Mesenchymal stem cell (in vitro differentiated cells and primary cell): ENCODE measurements around the gene CTDNEP1.

Experiments used
- DNase-seq: peaks from one replicate; pipeline ENCODE4 v3.0.0-alpha.2; 2013
- H2AFZ ChIP-seq: one replicate; pipeline ENCODE4 v1.6.1; 2013; ENCODE audit warnings: low read depth, mild to moderate bottlenecking, control low read depth, inconsistent platforms, low read length, moderate library complexity
- H2AK5ac ChIP-seq: 2 replicates; pipeline ENCODE4 v1.6.1; 2013; ENCODE audit warnings: low read length, moderate library complexity, mild to moderate bottlenecking, inconsistent platforms; ENCODE audit not compliant: severe bottlenecking
- H2BK120ac ChIP-seq: one replicate; pipeline ENCODE4 v1.6.1; 2013; ENCODE audit warnings: low read depth, mild to moderate bottlenecking, inconsistent platforms, low read length, moderate library complexity
- H2BK12ac ChIP-seq, 2 experiments: one replicate each; pipeline ENCODE4 v1.6.1; 2013; ENCODE audit warnings: inconsistent platforms in 2 of 2, low read length in 2 of 2, mild to moderate bottlenecking in 2 of 2, moderate library complexity in 2 of 2, control low read depth in 1 of 2
- H2BK15ac ChIP-seq: one replicate; pipeline ENCODE4 v1.6.1; 2013; ENCODE audit warnings: mild to moderate bottlenecking, low read depth, inconsistent platforms; ENCODE audit not compliant: poor library complexity, severe bottlenecking
- H2BK5ac ChIP-seq: 2 replicates; pipeline ENCODE4 v1.6.1; 2013; ENCODE audit warnings: low read depth, mild to moderate bottlenecking, low read length, control low read depth, inconsistent platforms; ENCODE audit not compliant: poor library complexity, severe bottlenecking
- H3K14ac ChIP-seq, 2 experiments: one replicate each; pipeline ENCODE4 v1.6.1; 2013; ENCODE audit warnings: inconsistent platforms in 2 of 2, low read length in 2 of 2, control low read depth in 1 of 2, mild to moderate bottlenecking in 1 of 2, moderate library complexity in 1 of 2
- H3K18ac ChIP-seq, 2 experiments: one replicate each; pipeline ENCODE4 v1.6.1; 2013; ENCODE audit warnings: inconsistent platforms in 2 of 2, low read length in 2 of 2, control low read depth in 1 of 2, low read depth in 1 of 2, mild to moderate bottlenecking in 1 of 2
- H3K23ac ChIP-seq, 2 experiments: one replicate each; pipeline ENCODE4 v1.6.1; 2013; ENCODE audit warnings: inconsistent platforms in 2 of 2, low read length in 2 of 2, mild to moderate bottlenecking in 2 of 2, moderate library complexity in 2 of 2, control low read depth in 1 of 2
- H3K27ac ChIP-seq: 2 replicates; pipeline ENCODE4 v1.5.1; 2013; ENCODE audit warnings: mild to moderate bottlenecking, moderate library complexity, low read length, control low read depth, inconsistent platforms; ENCODE audit not compliant: poor library complexity, severe bottlenecking
- H3K27me3 ChIP-seq, 2 experiments: 2 replicates each; pipeline versions ENCODE4 v1.6.1 to v1.7.0; 2013; ENCODE audit warnings: low read length in 2 of 2, mild to moderate bottlenecking in 2 of 2, moderate library complexity in 2 of 2, control low read depth in 1 of 2, inconsistent platforms in 1 of 2; ENCODE audit not compliant: control insufficient read depth in 1 of 2, insufficient read depth in 1 of 2
- H3K36me3 ChIP-seq, 2 experiments: 2 replicates each; pipeline versions ENCODE4 v1.6.1 to v1.7.0; 2013; ENCODE audit warnings: low read length in 2 of 2, control low read depth in 1 of 2, inconsistent platforms in 1 of 2, low read depth in 1 of 2, mild to moderate bottlenecking in 1 of 2; ENCODE audit not compliant: insufficient read depth in 2 of 2, control insufficient read depth in 1 of 2
- H3K4ac ChIP-seq, 2 experiments: one replicate each; pipeline ENCODE4 v1.6.1; 2013; ENCODE audit warnings: inconsistent platforms in 2 of 2, low read length in 2 of 2, mild to moderate bottlenecking in 2 of 2, moderate library complexity in 2 of 2, control low read depth in 1 of 2, low read depth in 1 of 2
- H3K4me1 ChIP-seq: 2 replicates; pipeline ENCODE4 v1.6.1; 2013; ENCODE audit warnings: low read depth, low read length, control low read depth; ENCODE audit not compliant: control insufficient read depth, insufficient read depth
- H3K4me2 ChIP-seq: 2 replicates; pipeline ENCODE4 v1.6.1; 2013; ENCODE audit warnings: low read length, mild to moderate bottlenecking, inconsistent platforms; ENCODE audit not compliant: poor library complexity, severe bottlenecking
- H3K4me3 ChIP-seq, 2 experiments: 2 replicates each; pipeline versions ENCODE4 v1.5.1 to v1.7.0; 2013; ENCODE audit warnings: low read length in 2 of 2, mild to moderate bottlenecking in 2 of 2, control low read depth in 1 of 2, low read depth in 1 of 2; ENCODE audit not compliant: insufficient read depth in 1 of 2
- H3K79me1 ChIP-seq: replicated peaks from 2 replicates; pipeline ENCODE4 v1.6.1; 2013; ENCODE audit warnings: mild to moderate bottlenecking, control low read depth, low read length, inconsistent platforms; ENCODE audit not compliant: poor library complexity, severe bottlenecking
- H3K9ac ChIP-seq: 2 replicates; pipeline ENCODE4 v1.7.0; 2013; ENCODE audit warnings: mild to moderate bottlenecking, low read length, moderate library complexity
- H3K9me3 ChIP-seq: 2 replicates; pipeline ENCODE4 v1.7.0; 2013; ENCODE audit warnings: mild to moderate bottlenecking, low read length; ENCODE audit not compliant: control insufficient read depth
- H4K8ac ChIP-seq: one replicate; pipeline ENCODE4 v1.6.1; 2013; ENCODE audit warnings: inconsistent platforms, mild to moderate bottlenecking, low read length, moderate library complexity
- H4K91ac ChIP-seq: one replicate; pipeline ENCODE4 v1.6.1; 2013; ENCODE audit warnings: mild to moderate bottlenecking, low read length, inconsistent platforms
- WGBS: methylation state at CpG from one replicate; pipeline ENCODE4 v1.1.7; 2013; ENCODE audit warnings: mixed read lengths; 5-methylcytosine and 5-hydroxymethylcytosine counted together

The CTDNEP1 gene

GRCh38 chr17:7294614-7295153 lies 43.1 kb upstream of the CTDNEP1 start, which contains the start of gene YBX2:
Gene YBX2, minus strand, starts transcription at chr17:7294639. Its CDS starts 139 bp downstream, at chr17:7294500.
- Histone ChIP-seq H4K8ac (no peak within 1 kb of the TSS), H3K4me1 (peaks cover 18% of the 10 kb centered on the region), H2BK12ac (no peak within 1 kb of the TSS), H4K91ac (no peak within 1 kb of the TSS), H3K4ac (no peak within 1 kb of the TSS), H3K27me3 (peaks cover 55 to 57% of the 10 kb centered on the region in 2 experiments), H3K27ac (no peak within 1 kb of the TSS), H2BK15ac (no peak within 1 kb of the TSS), H3K9ac (no peak within 1 kb of the TSS), H2AFZ (no peak within 1 kb of the TSS), H3K9me3 (no peaks in the 10 kb centered on the region), H3K23ac (peak within 1 kb of the TSS in 1 of 2 experiments; percentile 98), H3K18ac (no peak within 1 kb of the TSS), H2BK5ac (no peak within 1 kb of the TSS), H3K14ac (no peak within 1 kb of the TSS), H3K4me3 (no peak within 1 kb of the TSS), H3K4me2 (peak within 1 kb of the TSS; percentile 48), H2BK120ac (no peak within 1 kb of the TSS), H3K79me1 (no peaks in the 10 kb centered on the region), H3K36me3 (no peaks in the 10 kb centered on the region), H2AK5ac (no peak within 1 kb of the TSS)
- WGBS = 9% methylated on average over 37 of the region's 57 CpGs
- DNase-seq = peak; percentile 12

GRCh38 chr17:7293816-7294613 lies 42.5 kb upstream of the CTDNEP1 start:
- Histone ChIP-seq H2BK15ac (no peak overlapping the region), H3K27me3 (peaks cover 58 to 63% of the 10 kb centered on the region in 2 experiments), H2BK5ac (no peak overlapping the region), H3K23ac (no peak overlapping the region), H2AK5ac (no peak overlapping the region), H3K14ac (no peak overlapping the region), H3K4ac (no peak overlapping the region), H3K27ac (no peak overlapping the region), H3K36me3 (no peaks in the 10 kb centered on the region), H3K18ac (no peak overlapping the region), H3K9me3 (no peaks in the 10 kb centered on the region), H3K4me1 (peaks cover 18% of the 10 kb centered on the region), H3K9ac (no peak overlapping the region), H3K4me2 (peak overlapping the region; percentile 48), H4K91ac (no peak overlapping the region), H3K79me1 (no peaks in the 10 kb centered on the region), H2BK120ac (no peak overlapping the region), H2BK12ac (no peak overlapping the region), H2AFZ (no peak overlapping the region), H4K8ac (no peak overlapping the region), H3K4me3 (no peak overlapping the region)
- DNase-seq = no peak
- 8% methylated on average over 28 of the region's 75 CpGs for WGBS

- no peak overlapping the region for H3K9ac ChIP-seq
- no peak for DNase-seq
- H3K36me3 ChIP-seq = no peaks in the 10 kb centered on the region
- no peak overlapping the region for H2AK5ac ChIP-seq
- no peak overlapping the region for H3K4me3 ChIP-seq
- no peak overlapping the region for H3K23ac ChIP-seq
- H3K4me2 ChIP-seq = no peak overlapping the region
- H3K79me1 ChIP-seq = no peaks in the 10 kb centered on the region
- no peak overlapping the region for H2BK120ac ChIP-seq
- H2AFZ ChIP-seq = no peak overlapping the region
- H2BK15ac ChIP-seq = no peak overlapping the region
- no peak overlapping the region for H3K18ac ChIP-seq
- H2BK12ac ChIP-seq = no peak overlapping the region
- H3K14ac ChIP-seq = no peak overlapping the region
- no peak overlapping the region for H3K27ac ChIP-seq
- H3K4me1 ChIP-seq = peaks cover 18% of the 10 kb centered on the region
- no peak overlapping the region for H4K8ac ChIP-seq
- H4K91ac ChIP-seq = no peak overlapping the region
- H3K9me3 ChIP-seq = no peaks in the 10 kb centered on the region
- no peak overlapping the region for H2BK5ac ChIP-seq
- H3K4ac ChIP-seq = no peak overlapping the region
- 95% methylated on average over 7 of the region's 11 CpGs for WGBS
- peaks cover 66 to 71% of the 10 kb centered on the region in 2 experiments for H3K27me3 ChIP-seq
Measured at GRCh38 chr17:7293159-7293558, 41.6 kb upstream of the CTDNEP1 start.

GRCh38 chr17:7292729-7293128 lies 41.2 kb upstream of the CTDNEP1 start:
- Histone ChIP-seq H4K91ac (no peak overlapping the region), H2AFZ (no peak overlapping the region), H3K9ac (no peak overlapping the region), H3K79me1 (no peaks in the 10 kb centered on the region), H3K23ac (no peak overlapping the region), H3K4ac (no peak overlapping the region), H2AK5ac (no peak overlapping the region), H4K8ac (no peak overlapping the region), H2BK120ac (no peak overlapping the region), H3K36me3 (no peaks in the 10 kb centered on the region), H2BK5ac (no peak overlapping the region), H3K14ac (no peak overlapping the region), H3K27me3 (peaks cover 70 to 76% of the 10 kb centered on the region in 2 experiments), H2BK12ac (no peak overlapping the region), H3K18ac (no peak overlapping the region), H2BK15ac (no peak overlapping the region), H3K4me3 (no peak overlapping the region), H3K4me1 (peaks cover 18% of the 10 kb centered on the region), H3K4me2 (no peak overlapping the region), H3K27ac (no peak overlapping the region), H3K9me3 (no peaks in the 10 kb centered on the region)
- no peak for DNase-seq
- 58% methylated on average over 5 of the region's 6 CpGs for WGBS
